Rectal smooth muscle tissue (tissue), 1 donor: ENCODE data around the gene LARGE1.

Source experiments
- H3K27ac ChIP-seq: one replicate; pipeline ENCODE4 v1.7.0; 2013; ENCODE audit warnings: low read depth, low read length, inconsistent platforms
- H3K27me3 ChIP-seq: one replicate; pipeline ENCODE4 v1.7.0; 2013; ENCODE audit warnings: low read length; ENCODE audit not compliant: control insufficient read depth, insufficient read depth
- H3K36me3 ChIP-seq: one replicate; pipeline ENCODE4 v1.7.0; 2013; ENCODE audit warnings: low read length; ENCODE audit not compliant: control insufficient read depth, insufficient read depth
- H3K4me1 ChIP-seq: one replicate; pipeline ENCODE4 v1.7.0; 2013; ENCODE audit warnings: low read length; ENCODE audit not compliant: control insufficient read depth, insufficient read depth
- H3K4me3 ChIP-seq: one replicate; pipeline ENCODE4 v1.7.0; 2013; ENCODE audit warnings: low read length
- H3K9ac ChIP-seq: one replicate; pipeline ENCODE4 v1.7.0; 2013; ENCODE audit warnings: low read length

LARGE1 gene

DNA sequence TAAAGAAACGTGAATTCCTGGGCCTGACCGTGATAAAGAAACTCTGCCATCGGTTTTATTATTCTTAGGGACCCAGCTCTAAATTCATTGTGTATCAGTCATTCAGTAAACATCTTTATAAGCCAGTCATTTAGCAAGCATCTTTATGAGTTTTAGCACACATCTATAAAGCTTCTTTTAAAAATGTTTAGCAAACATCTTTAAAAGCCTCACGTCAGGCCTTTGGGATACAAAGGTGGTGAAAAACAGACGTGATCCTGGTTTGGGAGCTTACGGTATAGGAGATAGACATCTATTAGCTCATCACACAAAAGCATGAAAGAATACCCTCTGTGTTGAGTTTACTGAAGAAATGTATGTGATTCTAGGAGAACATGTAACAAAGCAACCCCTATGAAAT lies 320.2 kb downstream of the LARGE1 start:
- Histone ChIP-seq H3K27ac (no peak overlapping the region), H3K27me3 (no peaks in the 10 kb centered on the region), H3K4me1 (no peaks in the 10 kb centered on the region), H3K4me3 (no peak overlapping the region), H3K36me3 (peaks cover 2% of the 10 kb centered on the region), H3K9ac (no peak overlapping the region)

GRCh38 chr22:33599596-33599995 lies 320.7 kb downstream of the LARGE1 start:
- H3K4me3 ChIP-seq: no peak overlapping the region
- no peaks in the 10 kb centered on the region for H3K4me1 ChIP-seq
- no peaks in the 10 kb centered on the region for H3K27me3 ChIP-seq
- H3K9ac ChIP-seq: no peak overlapping the region
- no peak overlapping the region for H3K27ac ChIP-seq
- H3K36me3 ChIP-seq: peaks cover 2% of the 10 kb centered on the region

- no peaks in the 10 kb centered on the region for H3K4me1 ChIP-seq
- H3K9ac ChIP-seq: no peak overlapping the region
- H3K4me3 ChIP-seq: no peak overlapping the region
- peaks cover 2% of the 10 kb centered on the region for H3K36me3 ChIP-seq
- H3K27me3 ChIP-seq: no peaks in the 10 kb centered on the region
- H3K27ac ChIP-seq: no peak overlapping the region
Observed at GRCh38 chr22:33598821-33599220, 321.5 kb downstream of the LARGE1 start.

- Histone ChIP-seq H3K4me1 (no peaks in the 10 kb centered on the region), H3K36me3 (peaks cover 2% of the 10 kb centered on the region), H3K9ac (no peak overlapping the region), H3K27me3 (no peaks in the 10 kb centered on the region), H3K4me3 (no peak overlapping the region), H3K27ac (no peak overlapping the region)
Observed at GRCh38 chr22:33597274-33597985, 322.8 kb downstream of the LARGE1 start.

DNA sequence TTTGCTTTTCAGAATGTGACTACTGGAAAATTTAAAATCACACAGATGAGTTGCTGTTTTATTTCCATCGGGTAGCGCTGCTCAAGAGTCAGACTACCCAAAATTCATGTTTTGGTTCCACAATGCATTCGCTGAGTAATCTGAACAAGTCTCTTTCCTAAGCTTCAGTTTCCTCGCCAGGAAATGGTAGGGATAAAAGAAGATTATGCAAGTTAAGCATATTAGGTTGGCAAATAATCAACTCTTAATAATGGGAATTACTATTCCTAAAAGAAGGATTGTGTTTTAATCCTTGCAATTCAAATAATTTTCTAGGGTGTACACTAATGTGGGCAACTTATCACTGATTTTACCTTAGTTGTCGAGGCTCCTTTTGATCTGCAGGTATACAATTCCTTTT lies 326.5 kb downstream of the LARGE1 start:
- Histone ChIP-seq H3K9ac (no peak overlapping the region), H3K36me3 (peaks cover 2% of the 10 kb centered on the region), H3K4me1 (no peaks in the 10 kb centered on the region), H3K27me3 (no peaks in the 10 kb centered on the region), H3K4me3 (no peak overlapping the region), H3K27ac (no peak overlapping the region)

DNA sequence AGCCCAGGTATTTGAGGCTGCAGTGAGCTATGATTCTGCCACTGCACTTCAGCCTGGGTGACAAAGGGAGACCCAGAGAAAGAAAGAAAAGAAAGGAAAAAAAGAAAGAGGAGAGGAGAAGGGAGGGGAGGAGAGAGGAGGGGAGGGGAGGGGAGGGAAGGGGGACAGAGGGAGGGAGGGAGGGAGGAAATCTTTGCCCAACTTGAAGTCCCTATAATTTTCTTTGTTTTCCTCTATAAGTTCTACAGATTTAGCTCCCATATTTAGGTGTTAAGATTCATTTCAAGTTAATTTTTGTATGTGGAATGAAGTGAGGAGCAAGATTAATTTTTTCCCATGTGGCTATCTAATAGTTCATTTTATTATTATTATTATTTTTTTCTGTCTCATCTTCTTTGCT lies 328.3 kb downstream of the LARGE1 start:
- Histone ChIP-seq H3K4me1 (no peaks in the 10 kb centered on the region), H3K36me3 (no peaks in the 10 kb centered on the region), H3K27me3 (no peaks in the 10 kb centered on the region), H3K27ac (no peak overlapping the region), H3K9ac (no peak overlapping the region), H3K4me3 (no peak overlapping the region)

DNA sequence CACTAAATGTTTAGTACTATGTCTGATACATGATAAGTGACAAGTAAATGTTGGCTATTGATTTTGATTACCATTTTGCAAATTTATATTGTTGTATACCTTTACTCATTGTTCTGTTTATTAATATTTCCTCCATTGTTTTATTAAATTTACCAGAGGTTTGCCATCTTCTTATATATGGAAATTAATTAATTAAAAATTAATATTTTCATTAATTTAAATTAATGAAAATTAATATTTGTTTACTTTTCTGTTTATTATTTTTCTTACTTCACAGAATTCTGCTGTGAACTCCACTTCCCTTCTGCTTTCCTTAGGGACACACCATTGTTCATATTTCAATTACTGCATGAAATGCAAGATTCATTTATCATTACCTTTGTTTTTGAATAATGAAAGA lies 331.0 kb downstream of the LARGE1 start:
- H3K27ac ChIP-seq: no peak overlapping the region
- H3K4me3 ChIP-seq: no peak overlapping the region
- no peak overlapping the region for H3K9ac ChIP-seq
- H3K4me1 ChIP-seq: no peaks in the 10 kb centered on the region
- H3K27me3 ChIP-seq: no peaks in the 10 kb centered on the region
- H3K36me3 ChIP-seq: no peaks in the 10 kb centered on the region

- no peaks in the 10 kb centered on the region for H3K36me3 ChIP-seq
- no peak overlapping the region for H3K4me3 ChIP-seq
- H3K27me3 ChIP-seq: no peaks in the 10 kb centered on the region
- H3K4me1 ChIP-seq: no peaks in the 10 kb centered on the region
- H3K9ac ChIP-seq: no peak overlapping the region
- H3K27ac ChIP-seq: no peak overlapping the region
Observed at GRCh38 chr22:33588860-33589259, 331.4 kb downstream of the LARGE1 start.

DNA sequence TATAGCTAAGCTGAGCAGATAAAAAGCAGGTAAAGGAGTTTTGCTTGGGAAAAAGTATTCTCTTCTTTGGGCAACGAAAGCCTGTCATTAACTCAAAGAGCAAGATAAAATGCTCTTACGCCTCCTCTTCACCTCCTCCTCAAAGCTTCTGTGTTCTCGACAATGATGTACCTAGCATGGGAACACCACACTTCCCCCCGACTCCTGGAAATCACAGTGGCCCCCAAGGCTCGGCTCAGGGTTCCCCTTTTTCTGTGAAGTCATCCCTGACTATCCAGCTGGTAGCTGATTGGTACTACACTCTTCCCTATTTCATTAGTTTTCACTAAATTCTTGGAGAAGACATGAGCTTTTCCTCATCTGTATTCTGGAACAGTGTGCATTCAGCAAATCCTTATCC lies 336.1 kb downstream of the LARGE1 start:
- H3K27me3 ChIP-seq: no peaks in the 10 kb centered on the region
- H3K9ac ChIP-seq: no peak overlapping the region
- no peaks in the 10 kb centered on the region for H3K4me1 ChIP-seq

DNA sequence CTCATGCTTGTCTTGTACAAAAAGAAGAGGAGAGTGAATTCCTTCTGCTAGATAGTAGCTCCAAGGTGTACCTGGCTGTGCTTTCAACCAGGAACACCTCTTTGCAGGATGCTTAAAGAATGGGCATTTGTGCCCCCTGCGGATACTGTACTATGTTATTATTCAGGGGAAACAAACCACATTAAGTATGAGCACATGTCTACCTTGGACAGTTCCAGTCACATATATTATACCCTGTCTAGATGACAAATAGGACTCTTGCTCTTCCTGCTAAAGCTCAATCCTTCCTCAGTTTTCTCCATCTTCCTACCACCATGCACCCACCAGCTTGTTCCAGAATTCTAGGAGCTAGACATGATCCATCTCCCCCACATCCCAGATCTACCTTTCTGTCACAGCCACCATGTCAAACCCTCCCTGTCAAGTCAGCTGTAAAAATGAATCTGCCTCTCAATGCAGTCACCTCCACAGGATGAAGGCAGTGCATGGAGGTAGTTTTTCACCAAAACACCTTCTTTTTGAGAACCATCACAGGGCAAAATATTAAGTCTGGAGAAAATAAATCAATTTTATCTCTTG lies 337.4 kb downstream of the LARGE1 start:
- no peaks in the 10 kb centered on the region for H3K27me3 ChIP-seq
- no peaks in the 10 kb centered on the region for H3K4me1 ChIP-seq
- no peaks in the 10 kb centered on the region for H3K36me3 ChIP-seq
- no peak overlapping the region for H3K4me3 ChIP-seq
- H3K27ac ChIP-seq: no peak overlapping the region
- no peak overlapping the region for H3K9ac ChIP-seq

More for the DNA sequence above, 336.1 kb downstream of the LARGE1 start:
- Histone ChIP-seq H3K27ac (no peak overlapping the region), H3K36me3 (no peaks in the 10 kb centered on the region), H3K4me3 (no peak overlapping the region)

GRCh38 chr22:33580310-33580709 lies 340.0 kb downstream of the LARGE1 start:
- Histone ChIP-seq H3K27me3 (no peaks in the 10 kb centered on the region), H3K9ac (no peak overlapping the region), H3K36me3 (no peaks in the 10 kb centered on the region), H3K27ac (no peak overlapping the region), H3K4me3 (no peak overlapping the region), H3K4me1 (peaks cover 1% of the 10 kb centered on the region)

DNA sequence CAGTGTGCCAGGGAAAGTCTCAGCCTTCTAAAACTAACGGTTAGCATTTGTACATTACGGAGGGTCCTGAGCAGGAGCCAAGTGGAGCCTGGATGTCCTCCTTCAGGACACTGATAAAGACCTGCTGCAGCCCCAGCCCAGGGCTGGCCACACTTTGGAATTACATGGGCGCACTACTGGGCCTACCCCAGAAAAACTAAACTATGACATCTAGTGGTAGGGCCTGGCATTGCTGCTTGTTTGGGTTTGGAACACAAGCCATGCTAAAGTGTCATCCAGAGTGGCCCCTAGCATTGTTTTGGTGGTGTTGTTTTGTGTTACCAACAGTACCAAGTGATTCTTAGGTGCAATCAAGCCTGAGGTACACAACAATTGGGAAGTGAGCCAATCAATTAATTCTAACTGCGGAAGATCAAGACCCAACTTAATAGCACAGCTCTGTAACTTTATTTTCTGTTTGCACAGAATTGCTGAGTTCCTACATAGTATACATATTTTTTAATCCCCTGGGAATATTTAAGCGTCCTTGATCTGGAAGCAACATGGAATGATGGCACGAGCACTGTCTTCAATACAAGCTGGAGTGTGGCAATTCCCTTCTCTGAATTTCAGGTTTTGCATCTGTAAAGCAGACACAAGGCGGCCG lies 340.7 kb downstream of the LARGE1 start:
- Histone ChIP-seq H3K27ac (no peak overlapping the region), H3K27me3 (no peaks in the 10 kb centered on the region), H3K36me3 (no peaks in the 10 kb centered on the region), H3K4me3 (no peak overlapping the region), H3K9ac (no peak overlapping the region), H3K4me1 (peaks cover 4% of the 10 kb centered on the region)

GRCh38 chr22:33578752-33579151 lies 341.5 kb downstream of the LARGE1 start:
- Histone ChIP-seq H3K27ac (no peak overlapping the region), H3K4me3 (no peak overlapping the region), H3K36me3 (no peaks in the 10 kb centered on the region), H3K27me3 (no peaks in the 10 kb centered on the region), H3K9ac (no peak overlapping the region), H3K4me1 (peaks cover 4% of the 10 kb centered on the region)
